Measurements from ENCODE around the gene INF2. TPM values are rescaled to one million over a fixed set of nuclear protein-coding genes. Genes with fewer than 3 reads are reported as not detected.

Gene INF2
- total RNA-seq, 2 experiments from 2014 or later = 74.9 to 76.9 TPM

DNA sequence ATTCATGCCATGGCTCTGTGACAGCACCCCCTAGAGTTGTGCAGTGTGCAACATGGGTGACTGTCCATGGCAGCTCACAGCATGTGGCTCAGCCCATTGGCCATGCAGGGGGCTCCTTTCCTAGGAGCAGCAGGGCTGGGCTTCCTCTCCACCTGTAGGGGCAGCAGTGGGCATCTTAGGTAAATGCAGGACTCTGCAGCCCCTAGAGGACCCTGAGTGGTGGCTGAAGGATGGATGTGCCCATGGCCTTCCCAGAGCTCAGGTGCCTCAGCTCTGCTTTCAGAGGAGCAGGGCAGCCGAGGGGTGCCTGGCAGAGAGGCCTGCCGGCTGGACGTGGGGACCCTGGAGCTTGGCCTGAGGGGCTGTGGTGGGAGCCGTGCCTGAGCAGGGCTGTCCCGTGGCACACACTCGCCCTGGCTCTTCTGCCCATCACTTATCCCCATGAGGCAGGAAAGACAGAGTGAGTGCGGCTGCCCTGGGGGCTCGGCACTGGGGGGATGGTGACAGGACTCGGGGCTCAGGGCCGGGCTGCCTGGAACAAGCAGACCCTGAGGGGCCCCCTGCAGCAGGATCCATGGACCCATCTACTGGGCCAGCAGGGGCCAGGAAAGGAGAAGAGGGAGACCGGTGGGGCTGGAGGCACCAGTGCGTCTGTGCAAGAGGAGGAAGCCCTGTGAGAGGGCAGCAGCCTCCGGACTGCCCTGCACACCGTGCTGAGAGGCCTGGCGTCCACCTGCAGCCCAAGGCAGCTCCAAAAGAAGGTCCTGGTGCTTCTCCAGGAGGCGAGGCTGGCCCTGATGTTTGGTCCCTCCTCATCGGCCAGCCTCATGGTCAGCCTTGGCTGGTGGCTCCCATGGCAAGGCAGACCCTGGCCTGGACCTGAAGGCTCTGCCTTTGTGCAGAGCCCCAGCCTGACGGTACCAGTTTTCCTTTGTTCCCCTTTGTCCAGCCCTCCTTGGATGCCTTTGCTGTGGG lies 42.2 kb downstream of the INF2 start:
- Histone ChIP-seq H3K4me1 (ENCODE audit: insufficient read depth, low read length) (no peaks in the 10 kb centered on the region), H3K27ac (ENCODE audit: low read depth in 1 of 2, low read length in 2 of 2) (no peak overlapping the region), H3K9me3 (ENCODE audit: control insufficient read depth in 1 of 2, insufficient read depth in 1 of 2, low read length in 2 of 2) (peaks cover 0 to 4% of the 10 kb centered on the region in 2 experiments), H3K4me3 (ENCODE audit: low read length) (no peak overlapping the region), H3K27me3 (ENCODE audit: control insufficient read depth in 1 of 2, insufficient read depth in 2 of 2, low read length in 2 of 2) (no peaks in the 10 kb centered on the region), H3K36me3 (ENCODE audit: insufficient read depth, low read length) (no peaks in the 10 kb centered on the region)
- TF ChIP-seq CTCF (IDR thresholded peaks at IDR 0.05) = no peak
- H3K36me3 Mint-ChIP-seq (ENCODE audit: low read depth) = no peaks in the 10 kb centered on the region
- DNase-seq = no peak
- ATAC-seq (ENCODE audit: poor library complexity) = no peak
- H3K9me3 Mint-ChIP-seq = no peaks in the 10 kb centered on the region
- H3K27ac Mint-ChIP-seq = no peak overlapping the region
- intact Hi-C loops (cut with DNase I, micrococcal nuclease) = no loop called here
- ChIA-PET POLR2A (no interaction called here), CTCF (no interaction called here)
- H3K4me3 Mint-ChIP-seq = no peak overlapping the region
- no peaks in the 10 kb centered on the region for H3K27me3 Mint-ChIP-seq
- no peaks in the 10 kb centered on the region for H3K4me1 Mint-ChIP-seq (ENCODE audit: low read depth)

- H3K4me3 Mint-ChIP-seq = no peak overlapping the region
- Histone ChIP-seq H3K4me1 (ENCODE audit: insufficient read depth, low read length) (no peaks in the 10 kb centered on the region), H3K4me3 (ENCODE audit: low read length) (no peak overlapping the region), H3K9me3 (ENCODE audit: control insufficient read depth in 1 of 2, insufficient read depth in 1 of 2, low read length in 2 of 2) (peaks cover 0 to 4% of the 10 kb centered on the region in 2 experiments), H3K36me3 (ENCODE audit: insufficient read depth, low read length) (no peaks in the 10 kb centered on the region), H3K27ac (ENCODE audit: low read depth in 1 of 2, low read length in 2 of 2) (no peak overlapping the region), H3K27me3 (ENCODE audit: control insufficient read depth in 1 of 2, insufficient read depth in 2 of 2, low read length in 2 of 2) (no peaks in the 10 kb centered on the region)
- no peaks in the 10 kb centered on the region for H3K36me3 Mint-ChIP-seq (ENCODE audit: low read depth)
- H3K27me3 Mint-ChIP-seq = no peaks in the 10 kb centered on the region
- DNase-seq (no peak), ATAC-seq (ENCODE audit: poor library complexity) (no peak)
- H3K9me3 Mint-ChIP-seq = no peaks in the 10 kb centered on the region
- no peak overlapping the region for H3K27ac Mint-ChIP-seq
- CTCF ChIA-PET = no interaction called here
- no peak for TF ChIP-seq CTCF (IDR thresholded peaks at IDR 0.05)
- no peaks in the 10 kb centered on the region for H3K4me1 Mint-ChIP-seq (ENCODE audit: low read depth)
- POLR2A ChIA-PET = no interaction called here
- intact Hi-C loops (cut with DNase I, micrococcal nuclease) = no loop called here
These were observed 43.0 kb downstream of the INF2 start for GRCh38 chr14:104732355-104732804.

GRCh38 chr14:104732931-104733681 lies 43.7 kb downstream of the INF2 start:
- H3K9me3 ChIP-seq (ENCODE audit: control insufficient read depth in 1 of 2, insufficient read depth in 1 of 2, low read length in 2 of 2) = peaks cover 0 to 4% of the 10 kb centered on the region in 2 experiments
- intact Hi-C loops (cut with DNase I, micrococcal nuclease) = no loop called here
- H3K36me3 ChIP-seq (ENCODE audit: insufficient read depth, low read length) = no peaks in the 10 kb centered on the region
- TF ChIP-seq CTCF (IDR thresholded peaks at IDR 0.05) = no peak
- ATAC-seq (ENCODE audit: poor library complexity) (no peak), DNase-seq (no peak)
- Mint-ChIP-seq H3K9me3 (no peaks in the 10 kb centered on the region), H3K27me3 (no peaks in the 10 kb centered on the region), H3K27ac (no peak overlapping the region), H3K4me3 (no peak overlapping the region), H3K36me3 (ENCODE audit: low read depth) (no peaks in the 10 kb centered on the region), H3K4me1 (ENCODE audit: low read depth) (no peaks in the 10 kb centered on the region)
- no peak overlapping the region for H3K4me3 ChIP-seq (ENCODE audit: low read length)
- H3K4me1 ChIP-seq (ENCODE audit: insufficient read depth, low read length) = no peaks in the 10 kb centered on the region
- ChIA-PET CTCF (no interaction called here), POLR2A (no interaction called here)
- H3K27ac ChIP-seq (ENCODE audit: low read depth in 1 of 2, low read length in 2 of 2) = no peak overlapping the region
- H3K27me3 ChIP-seq (ENCODE audit: control insufficient read depth in 1 of 2, insufficient read depth in 2 of 2, low read length in 2 of 2) = no peaks in the 10 kb centered on the region
